GM23248 (cell line): ENCODE measurements around the gene NPHP4.

ENCODE experiments used
- EZH2 ChIP-seq: fragments of 200-600 bp; sonication (generic); IDR thresholded peaks from 2 replicates; pipeline ENCODE4 v1.6.1; 2018; ENCODE audit warnings: antibody characterized with exemption, mild to moderate bottlenecking; ENCODE audit not compliant: insufficient read depth, poor library complexity, severe bottlenecking
- EZH2phosphoT487 ChIP-seq: fragments of 200-600 bp; sonication (generic); IDR thresholded peaks from 2 replicates; pipeline ENCODE4 v1.6.1; 2018; ENCODE audit warnings: antibody characterized with exemption, moderate library complexity, mild to moderate bottlenecking, low read depth; ENCODE audit not compliant: insufficient read depth

DNA sequence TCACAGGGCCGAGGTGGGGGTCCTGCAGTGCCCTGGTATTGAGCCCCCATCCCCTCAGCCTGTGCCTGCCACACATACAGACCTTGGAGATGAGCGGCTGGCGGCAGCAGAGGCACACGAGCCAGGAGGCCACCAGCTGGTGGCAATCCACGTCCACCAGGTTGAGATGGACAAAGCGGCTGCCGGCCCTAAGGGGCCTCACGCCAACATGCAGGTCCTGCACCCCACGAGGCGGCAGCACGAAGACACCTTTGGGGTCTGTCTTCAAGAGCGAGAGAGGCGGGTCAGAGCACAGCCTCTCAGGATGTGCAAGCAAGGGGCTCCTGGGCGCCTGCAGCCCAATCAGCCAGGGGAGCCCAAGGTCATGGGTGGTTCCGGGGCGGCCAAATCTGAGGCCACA is 128.0 kb downstream of the NPHP4 start:
- TF ChIP-seq EZH2 (no peak), EZH2phosphoT487 (no peak)
